Measurements from ENCODE around the gene TRIP10. TPM values are rescaled to one million over a fixed set of nuclear protein-coding genes. Genes with fewer than 3 reads are reported as not detected.

Gene TRIP10
- total and polyA plus RNA-seq, 2 of the 13 experiments (the other 11 are each of a cell fraction or from before 2014, with no cell fraction given), result 32.5 to 33.2 TPM

DNA sequence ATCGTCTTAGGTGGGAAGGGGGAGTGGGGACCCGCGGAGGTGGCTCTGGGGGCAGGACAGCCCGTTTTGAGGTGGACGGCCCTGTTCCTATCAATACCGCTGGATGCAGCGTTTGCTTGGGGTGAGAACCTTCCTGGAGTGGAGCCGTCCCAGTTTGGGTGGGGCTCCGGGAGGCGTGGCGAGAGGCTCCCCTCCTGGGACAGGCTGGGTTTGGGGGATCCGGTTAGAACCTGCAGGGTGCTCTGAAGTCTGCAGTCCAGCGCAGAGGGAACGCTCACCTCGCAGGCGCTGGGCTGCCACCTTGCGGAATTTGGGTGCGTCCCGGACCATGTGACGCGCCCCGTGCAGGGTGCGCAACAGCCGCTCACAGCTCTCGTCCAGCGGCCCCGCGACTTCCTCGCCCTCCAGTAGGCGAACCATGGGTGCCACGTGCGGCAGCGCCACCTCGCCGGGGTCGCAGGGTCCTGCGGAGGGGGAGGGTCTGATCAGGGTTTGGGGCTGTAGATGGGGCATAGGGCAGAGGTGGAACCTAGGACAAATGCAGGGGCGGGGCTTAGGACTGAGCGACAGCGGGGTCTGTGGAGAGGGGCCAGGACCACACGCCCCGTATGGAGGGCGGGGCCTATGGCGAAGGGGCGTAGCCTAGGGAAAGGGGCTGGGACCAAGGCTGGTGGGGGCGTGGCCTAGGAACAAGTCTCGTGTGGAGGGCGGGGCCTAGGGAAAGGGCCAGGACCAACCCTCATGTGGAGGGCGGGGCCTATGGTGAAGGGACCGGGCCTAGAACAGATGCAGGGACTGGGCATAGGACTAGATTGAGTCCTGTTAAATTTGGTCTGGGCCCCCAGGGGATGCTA, 13.9 kb downstream of the TRIP10 start (continued):
- TF ChIP-seq, protein P1, sequence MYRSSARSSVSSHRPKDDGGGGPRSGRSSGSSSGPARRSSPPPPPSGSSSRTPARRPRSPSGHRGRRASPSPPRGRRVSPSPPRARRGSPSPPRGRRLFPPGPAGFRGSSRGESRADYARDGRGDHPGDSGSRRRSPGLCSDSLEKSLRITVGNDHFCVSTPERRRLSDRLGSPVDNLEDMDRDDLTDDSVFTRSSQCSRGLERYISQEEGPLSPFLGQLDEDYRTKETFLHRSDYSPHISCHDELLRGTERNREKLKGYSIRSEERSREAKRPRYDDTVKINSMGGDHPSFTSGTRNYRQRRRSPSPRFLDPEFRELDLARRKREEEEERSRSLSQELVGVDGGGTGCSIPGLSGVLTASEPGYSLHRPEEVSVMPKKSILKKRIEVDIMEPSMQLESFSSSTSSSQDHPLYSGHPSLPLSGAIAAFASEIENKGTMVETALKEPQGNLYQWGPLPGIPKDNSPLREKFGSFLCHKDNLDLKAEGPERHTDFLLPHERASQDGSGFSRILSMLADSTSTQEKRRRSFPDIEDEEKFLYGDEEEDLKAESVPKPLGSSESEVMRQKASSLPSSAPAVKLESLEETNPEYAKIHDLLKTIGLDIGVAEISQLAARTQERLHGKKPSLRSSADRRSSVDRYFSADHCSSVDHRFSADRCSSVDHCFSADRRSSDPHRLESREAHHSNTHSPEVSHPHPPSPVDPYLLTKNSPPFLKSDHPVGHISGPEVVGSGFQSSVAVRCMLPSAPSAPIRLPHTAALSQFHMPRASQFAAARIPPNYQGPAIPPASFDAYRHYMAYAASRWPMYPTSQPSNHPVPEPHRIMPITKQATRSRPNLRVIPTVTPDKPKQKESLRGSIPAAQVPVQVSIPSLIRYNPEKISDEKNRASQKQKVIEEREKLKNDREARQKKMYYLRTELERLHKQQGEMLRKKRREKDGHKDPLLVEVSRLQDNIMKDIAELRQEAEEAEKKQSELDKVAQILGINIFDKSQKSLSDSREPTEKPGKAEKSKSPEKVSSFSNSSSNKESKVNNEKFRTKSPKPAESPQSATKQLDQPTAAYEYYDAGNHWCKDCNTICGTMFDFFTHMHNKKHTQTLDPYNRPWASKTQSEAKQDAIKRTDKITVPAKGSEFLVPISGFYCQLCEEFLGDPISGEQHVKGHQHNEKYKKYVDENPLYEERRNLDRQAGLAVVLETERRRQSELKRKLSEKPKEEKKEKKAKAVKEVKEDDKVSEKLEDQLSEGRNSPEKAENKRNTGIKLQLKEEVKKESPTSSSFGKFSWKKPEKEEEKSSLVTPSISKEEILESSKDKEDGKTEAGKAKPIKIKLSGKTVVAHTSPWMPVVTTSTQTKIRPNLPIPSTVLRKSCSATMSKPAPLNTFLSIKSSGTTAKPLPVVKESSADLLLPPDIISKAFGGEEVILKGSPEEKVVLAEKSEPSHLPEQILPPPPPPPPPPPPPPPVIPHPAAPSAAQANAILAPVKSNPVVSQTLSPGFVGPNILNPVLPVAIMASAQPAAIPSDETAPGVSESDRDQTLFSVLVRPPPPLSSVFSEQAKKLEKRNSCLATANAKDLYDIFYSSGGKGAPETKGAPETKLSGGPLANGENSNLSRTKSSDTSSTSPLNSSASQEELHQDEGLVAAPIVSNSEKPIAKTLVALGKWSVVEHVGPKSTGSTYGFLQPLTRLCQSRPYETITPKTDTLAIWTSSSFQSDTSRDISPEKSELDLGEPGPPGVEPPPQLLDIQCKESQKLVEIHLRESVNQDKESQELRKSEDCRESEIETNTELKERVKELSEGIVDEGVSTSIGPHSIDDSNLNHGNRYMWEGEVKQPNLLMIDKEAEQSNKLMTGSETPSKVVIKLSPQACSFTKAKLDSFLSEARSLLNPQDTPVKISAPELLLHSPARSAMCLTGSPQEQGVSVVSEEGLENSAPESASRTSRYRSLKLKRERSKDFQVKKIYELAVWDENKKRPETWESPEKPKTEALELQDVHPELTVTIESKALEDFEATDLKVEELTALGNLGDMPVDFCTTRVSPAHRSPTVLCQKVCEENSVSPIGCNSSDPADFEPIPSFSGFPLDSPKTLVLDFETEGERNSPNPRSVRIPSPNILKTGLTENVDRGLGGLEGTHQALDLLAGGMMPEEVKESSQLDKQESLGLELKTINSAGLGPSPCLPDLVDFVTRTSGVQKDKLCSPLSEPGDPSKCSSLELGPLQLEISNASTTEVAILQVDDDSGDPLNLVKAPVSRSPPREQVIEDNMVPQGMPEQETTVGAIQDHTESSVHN (CRISPR knock-in tag; IDR thresholded peaks at IDR 0.05), result no peak
- TF ChIP-seq, protein P2, sequence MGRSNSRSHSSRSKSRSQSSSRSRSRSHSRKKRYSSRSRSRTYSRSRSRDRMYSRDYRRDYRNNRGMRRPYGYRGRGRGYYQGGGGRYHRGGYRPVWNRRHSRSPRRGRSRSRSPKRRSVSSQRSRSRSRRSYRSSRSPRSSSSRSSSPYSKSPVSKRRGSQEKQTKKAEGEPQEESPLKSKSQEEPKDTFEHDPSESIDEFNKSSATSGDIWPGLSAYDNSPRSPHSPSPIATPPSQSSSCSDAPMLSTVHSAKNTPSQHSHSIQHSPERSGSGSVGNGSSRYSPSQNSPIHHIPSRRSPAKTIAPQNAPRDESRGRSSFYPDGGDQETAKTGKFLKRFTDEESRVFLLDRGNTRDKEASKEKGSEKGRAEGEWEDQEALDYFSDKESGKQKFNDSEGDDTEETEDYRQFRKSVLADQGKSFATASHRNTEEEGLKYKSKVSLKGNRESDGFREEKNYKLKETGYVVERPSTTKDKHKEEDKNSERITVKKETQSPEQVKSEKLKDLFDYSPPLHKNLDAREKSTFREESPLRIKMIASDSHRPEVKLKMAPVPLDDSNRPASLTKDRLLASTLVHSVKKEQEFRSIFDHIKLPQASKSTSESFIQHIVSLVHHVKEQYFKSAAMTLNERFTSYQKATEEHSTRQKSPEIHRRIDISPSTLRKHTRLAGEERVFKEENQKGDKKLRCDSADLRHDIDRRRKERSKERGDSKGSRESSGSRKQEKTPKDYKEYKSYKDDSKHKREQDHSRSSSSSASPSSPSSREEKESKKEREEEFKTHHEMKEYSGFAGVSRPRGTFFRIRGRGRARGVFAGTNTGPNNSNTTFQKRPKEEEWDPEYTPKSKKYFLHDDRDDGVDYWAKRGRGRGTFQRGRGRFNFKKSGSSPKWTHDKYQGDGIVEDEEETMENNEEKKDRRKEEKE (IDR thresholded peaks at IDR 0.05), result no peak
- TF ChIP-seq ETV6 (CRISPR knock-in tag; conservative IDR thresholded peaks at IDR 0.05) (peak; percentile 22; the same call in 1 of the 2 replicates), ADNP (CRISPR knock-in tag; IDR thresholded peaks at IDR 0.05) (no peak), NBN (conservative IDR thresholded peaks at IDR 0.05) (no peak), REPIN1 (CRISPR knock-in tag; IDR thresholded peaks at IDR 0.05; ENCODE audit: borderline replicate concordance, low read depth) (peak; percentile 90; the same call in 1 of the 2 replicates), ZFP90 (CRISPR knock-in tag; IDR thresholded peaks at IDR 0.05; ENCODE audit: borderline replicate concordance) (peak; percentile 91; the same call in 1 of the 2 replicates), ZNF777 (CRISPR knock-in tag; IDR thresholded peaks at IDR 0.05) (peak; percentile 82), MTA1 (CRISPR knock-in tag; IDR thresholded peaks at IDR 0.05; ENCODE audit: borderline replicate concordance) (peak; percentile 51; the same call in 1 of the 2 replicates), TRIM24 (CRISPR knock-in tag; IDR thresholded peaks at IDR 0.05) (no peak; the same call in 1 of the 2 replicates), KLF11 (CRISPR knock-in tag; IDR thresholded peaks at IDR 0.05) (0 out of 2 replicates have a peak, but pooled peaks have one; percentile 49), FOXO1 (CRISPR knock-in tag; IDR thresholded peaks at IDR 0.05) (peak; percentile 62; the same call in 1 of the 2 replicates), ZNF781 (CRISPR knock-in tag; IDR thresholded peaks at IDR 0.05; ENCODE audit: borderline replicate concordance, not compliant biosample characterization) (peak; percentile 33)
- TF ChIP-seq, protein P3, sequence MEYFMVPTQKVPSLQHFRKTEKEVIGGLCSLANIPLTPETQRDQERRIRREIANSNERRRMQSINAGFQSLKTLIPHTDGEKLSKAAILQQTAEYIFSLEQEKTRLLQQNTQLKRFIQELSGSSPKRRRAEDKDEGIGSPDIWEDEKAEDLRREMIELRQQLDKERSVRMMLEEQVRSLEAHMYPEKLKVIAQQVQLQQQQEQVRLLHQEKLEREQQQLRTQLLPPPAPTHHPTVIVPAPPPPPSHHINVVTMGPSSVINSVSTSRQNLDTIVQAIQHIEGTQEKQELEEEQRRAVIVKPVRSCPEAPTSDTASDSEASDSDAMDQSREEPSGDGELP (IDR thresholded peaks at IDR 0.05; ENCODE audit: borderline replicate concordance, low read depth), result peak; percentile 76; the same call in 1 of the 2 replicates
- TF ChIP-seq, protein P4, sequence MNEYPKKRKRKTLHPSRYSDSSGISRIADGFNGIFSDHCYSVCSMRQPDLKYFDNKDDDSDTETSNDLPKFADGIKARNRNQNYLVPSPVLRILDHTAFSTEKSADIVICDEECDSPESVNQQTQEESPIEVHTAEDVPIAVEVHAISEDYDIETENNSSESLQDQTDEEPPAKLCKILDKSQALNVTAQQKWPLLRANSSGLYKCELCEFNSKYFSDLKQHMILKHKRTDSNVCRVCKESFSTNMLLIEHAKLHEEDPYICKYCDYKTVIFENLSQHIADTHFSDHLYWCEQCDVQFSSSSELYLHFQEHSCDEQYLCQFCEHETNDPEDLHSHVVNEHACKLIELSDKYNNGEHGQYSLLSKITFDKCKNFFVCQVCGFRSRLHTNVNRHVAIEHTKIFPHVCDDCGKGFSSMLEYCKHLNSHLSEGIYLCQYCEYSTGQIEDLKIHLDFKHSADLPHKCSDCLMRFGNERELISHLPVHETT (CRISPR knock-in tag; conservative IDR thresholded peaks at IDR 0.05), result 0 out of 2 replicates have a peak, but pooled peaks have one; percentile 47

Data from HepG2 (cell line).